SK-N-SH treated with all-trans-retinoic acid at 6 μM for 48 hours (cell line): ENCODE data around the gene LDB2.

Experiments used
- ARNTL ChIP-seq: fragments of 450-650 bp; formaldehyde crosslinking; IDR thresholded peaks from 2 replicates; pipeline ENCODE4 v1.5.0; 2020; ENCODE audit warnings: low read depth, mild to moderate bottlenecking, moderate library complexity, borderline replicate concordance
- ISL1 ChIP-seq: fragments of 250-450 bp; sonication (Bioruptor Pico); IDR thresholded peaks from 2 replicates; pipeline ENCODE4 v2.1.2; 2022; ENCODE audit warnings: mild to moderate bottlenecking, moderate library complexity
- PPARA ChIP-seq: fragments of 250-450 bp; sonication (Bioruptor Pico); IDR thresholded peaks from 2 replicates; pipeline ENCODE4 v1.5.0; 2020; ENCODE audit warnings: mild to moderate bottlenecking, borderline replicate concordance
- TCF4 ChIP-seq: fragments of 250-450 bp; sonication (Bioruptor Pico); IDR thresholded peaks from 2 replicates; pipeline ENCODE4 v1.8.0; 2021; ENCODE audit warnings: mild to moderate bottlenecking, moderate library complexity, borderline replicate concordance
- TF ChIP-seq, protein P1 (sequence below): fragments of 250-450 bp; sonication (Bioruptor Pico); IDR thresholded peaks from 2 replicates; pipeline ENCODE4 v1.8.0; 2020; ENCODE audit warnings: mild to moderate bottlenecking, moderate library complexity, borderline replicate concordance

DNA sequence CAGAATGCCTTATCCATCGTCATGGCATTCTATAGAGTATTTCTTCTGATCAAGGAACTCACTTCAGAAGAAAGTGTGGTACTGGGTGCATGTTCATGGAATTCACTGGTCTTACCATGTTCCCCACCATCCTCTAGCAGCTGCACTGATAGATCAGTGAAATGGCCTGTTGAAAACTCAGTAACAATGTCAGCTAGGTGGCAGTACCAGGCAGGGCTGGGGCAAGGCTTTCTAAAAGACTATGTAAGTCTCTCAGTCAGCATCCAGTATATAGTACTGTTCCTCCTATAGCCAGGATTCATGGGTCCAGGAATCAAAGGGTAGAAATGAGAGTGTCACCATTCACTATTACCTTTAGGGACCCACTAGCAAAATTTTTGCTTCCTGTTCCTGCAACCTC is 15.8 kb upstream of the LDB2 start:
- TF ChIP-seq TCF4 (no peak), ARNTL (CRISPR knock-in tag) (no peak), ISL1 (CRISPR knock-in tag) (no peak), PPARA (CRISPR knock-in tag) (no peak)
- TF ChIP-seq, protein P1, sequence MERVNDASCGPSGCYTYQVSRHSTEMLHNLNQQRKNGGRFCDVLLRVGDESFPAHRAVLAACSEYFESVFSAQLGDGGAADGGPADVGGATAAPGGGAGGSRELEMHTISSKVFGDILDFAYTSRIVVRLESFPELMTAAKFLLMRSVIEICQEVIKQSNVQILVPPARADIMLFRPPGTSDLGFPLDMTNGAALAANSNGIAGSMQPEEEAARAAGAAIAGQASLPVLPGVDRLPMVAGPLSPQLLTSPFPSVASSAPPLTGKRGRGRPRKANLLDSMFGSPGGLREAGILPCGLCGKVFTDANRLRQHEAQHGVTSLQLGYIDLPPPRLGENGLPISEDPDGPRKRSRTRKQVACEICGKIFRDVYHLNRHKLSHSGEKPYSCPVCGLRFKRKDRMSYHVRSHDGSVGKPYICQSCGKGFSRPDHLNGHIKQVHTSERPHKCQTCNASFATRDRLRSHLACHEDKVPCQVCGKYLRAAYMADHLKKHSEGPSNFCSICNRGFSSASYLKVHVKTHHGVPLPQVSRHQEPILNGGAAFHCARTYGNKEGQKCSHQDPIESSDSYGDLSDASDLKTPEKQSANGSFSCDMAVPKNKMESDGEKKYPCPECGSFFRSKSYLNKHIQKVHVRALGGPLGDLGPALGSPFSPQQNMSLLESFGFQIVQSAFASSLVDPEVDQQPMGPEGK (CRISPR knock-in tag): no peak
